ENCODE measurements around the gene TTLL10. TPM values are rescaled to one million over a fixed set of nuclear protein-coding genes. Genes with fewer than 3 reads are reported as not detected.

The TTLL10 gene
- polyA plus RNA-seq, 1 donor from 2014 or later = not detected

GRCh38 chr1:1183221-1183747 is 9.6 kb downstream of the TTLL10 start:
- Histone ChIP-seq H3K9ac (ENCODE audit: low read length) (no peak overlapping the region), H4K20me1 (ENCODE audit: insufficient read depth) (no peaks in the 10 kb centered on the region), H3K4me3 (ENCODE audit: low read length) (no peak overlapping the region), H3K36me3 (ENCODE audit: insufficient read depth, low read length) (no peaks in the 10 kb centered on the region), H3K79me2 (replicated peaks; ENCODE audit: insufficient read depth, low read length) (no peaks in the 10 kb centered on the region), H3K27ac (ENCODE audit: low read length) (no peak overlapping the region), H2AFZ (ENCODE audit: low read depth, low read length) (no peak overlapping the region), H3K4me2 (ENCODE audit: low read length) (no peak overlapping the region), H3F3A (ENCODE audit: insufficient read depth, low read length, poor library complexity, severe bottlenecking) (no peaks in the 10 kb centered on the region), H3K27me3 (ENCODE audit: insufficient read depth, low read depth, low read length) (no peaks in the 10 kb centered on the region), H3K9me3 (ENCODE audit: low read length) (no peaks in the 10 kb centered on the region), H3K9me2 (ENCODE audit: insufficient read depth, low read length) (no peaks in the 10 kb centered on the region)
- TF ChIP-seq EZH2 (IDR thresholded peaks at IDR 0.05; ENCODE audit: borderline replicate concordance, insufficient read depth, low read length, poor library complexity, severe bottlenecking) = no peak
- no peak for TF ChIP-seq EP300 (conservative IDR thresholded peaks at IDR 0.05; ENCODE audit: poor library complexity, severe bottlenecking)
- no peak for TF ChIP-seq TAF1 (IDR thresholded peaks at IDR 0.05; ENCODE audit: low read depth)
- no peak for TF ChIP-seq SMC3 (conservative IDR thresholded peaks at IDR 0.05; ENCODE audit: poor library complexity)
- no peak for TF ChIP-seq POLR2AphosphoS5 (IDR thresholded peaks at IDR 0.05)
- TF ChIP-seq, protein P1, sequence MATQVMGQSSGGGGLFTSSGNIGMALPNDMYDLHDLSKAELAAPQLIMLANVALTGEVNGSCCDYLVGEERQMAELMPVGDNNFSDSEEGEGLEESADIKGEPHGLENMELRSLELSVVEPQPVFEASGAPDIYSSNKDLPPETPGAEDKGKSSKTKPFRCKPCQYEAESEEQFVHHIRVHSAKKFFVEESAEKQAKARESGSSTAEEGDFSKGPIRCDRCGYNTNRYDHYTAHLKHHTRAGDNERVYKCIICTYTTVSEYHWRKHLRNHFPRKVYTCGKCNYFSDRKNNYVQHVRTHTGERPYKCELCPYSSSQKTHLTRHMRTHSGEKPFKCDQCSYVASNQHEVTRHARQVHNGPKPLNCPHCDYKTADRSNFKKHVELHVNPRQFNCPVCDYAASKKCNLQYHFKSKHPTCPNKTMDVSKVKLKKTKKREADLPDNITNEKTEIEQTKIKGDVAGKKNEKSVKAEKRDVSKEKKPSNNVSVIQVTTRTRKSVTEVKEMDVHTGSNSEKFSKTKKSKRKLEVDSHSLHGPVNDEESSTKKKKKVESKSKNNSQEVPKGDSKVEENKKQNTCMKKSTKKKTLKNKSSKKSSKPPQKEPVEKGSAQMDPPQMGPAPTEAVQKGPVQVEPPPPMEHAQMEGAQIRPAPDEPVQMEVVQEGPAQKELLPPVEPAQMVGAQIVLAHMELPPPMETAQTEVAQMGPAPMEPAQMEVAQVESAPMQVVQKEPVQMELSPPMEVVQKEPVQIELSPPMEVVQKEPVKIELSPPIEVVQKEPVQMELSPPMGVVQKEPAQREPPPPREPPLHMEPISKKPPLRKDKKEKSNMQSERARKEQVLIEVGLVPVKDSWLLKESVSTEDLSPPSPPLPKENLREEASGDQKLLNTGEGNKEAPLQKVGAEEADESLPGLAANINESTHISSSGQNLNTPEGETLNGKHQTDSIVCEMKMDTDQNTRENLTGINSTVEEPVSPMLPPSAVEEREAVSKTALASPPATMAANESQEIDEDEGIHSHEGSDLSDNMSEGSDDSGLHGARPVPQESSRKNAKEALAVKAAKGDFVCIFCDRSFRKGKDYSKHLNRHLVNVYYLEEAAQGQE (IDR thresholded peaks at IDR 0.05; ENCODE audit: borderline replicate concordance) = no peak
- TF ChIP-seq CTCF (IDR thresholded peaks at IDR 0.05; ENCODE audit: poor library complexity, severe bottlenecking) = no peak

DNA sequence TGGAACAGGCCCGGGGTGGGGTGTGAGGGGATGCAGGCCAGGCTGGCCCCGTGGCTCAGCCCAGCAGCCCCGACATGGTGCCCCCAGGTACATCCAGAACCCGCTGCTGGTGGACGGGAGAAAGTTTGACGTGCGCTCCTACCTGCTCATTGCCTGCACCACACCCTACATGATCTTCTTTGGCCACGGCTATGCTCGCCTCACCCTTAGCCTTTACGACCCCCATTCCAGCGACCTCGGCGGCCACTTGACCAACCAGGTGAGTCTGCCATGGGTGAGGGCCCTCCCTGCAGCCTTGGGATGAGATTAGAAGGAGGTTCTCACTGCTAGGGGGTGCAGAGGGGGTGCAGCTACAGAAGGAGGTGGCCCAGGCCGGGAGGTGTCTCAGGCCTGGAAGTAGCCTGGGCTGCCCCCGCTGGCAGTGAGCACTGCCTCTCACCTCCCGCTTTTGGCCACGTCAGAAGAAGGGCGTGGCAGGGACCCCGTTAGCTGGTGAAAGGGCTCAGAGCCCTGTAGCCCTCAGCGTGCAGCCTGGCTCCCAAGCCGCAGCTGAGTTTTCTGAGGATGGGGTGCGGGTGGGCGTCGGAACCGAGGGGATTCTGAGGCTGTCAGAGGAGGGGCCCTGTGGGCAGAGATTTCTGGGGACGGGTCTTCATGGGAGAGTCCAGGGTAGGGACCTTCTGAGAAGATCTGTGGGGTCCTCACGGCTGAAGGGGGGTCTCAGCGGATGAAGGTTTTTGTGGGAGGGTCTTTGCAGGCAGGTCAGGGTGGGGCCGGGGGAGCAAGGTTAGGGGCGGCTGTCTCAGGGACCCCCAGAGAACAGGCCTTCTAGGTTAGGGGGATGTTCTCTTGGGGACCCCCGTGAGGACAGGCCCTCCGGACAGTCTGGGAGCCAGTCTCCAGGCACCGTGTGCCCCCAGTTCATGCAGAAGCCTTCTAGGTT is 10.4 kb downstream of the TTLL10 start:
- Histone ChIP-seq H3K9ac (ENCODE audit: low read length) (no peak overlapping the region), H4K20me1 (ENCODE audit: insufficient read depth) (no peaks in the 10 kb centered on the region), H3K27me3 (ENCODE audit: insufficient read depth, low read depth, low read length) (no peaks in the 10 kb centered on the region), H2AFZ (ENCODE audit: low read depth, low read length) (no peak overlapping the region), H3F3A (ENCODE audit: insufficient read depth, low read length, poor library complexity, severe bottlenecking) (no peaks in the 10 kb centered on the region), H3K79me2 (replicated peaks; ENCODE audit: insufficient read depth, low read length) (no peaks in the 10 kb centered on the region), H3K27ac (ENCODE audit: low read length) (no peak overlapping the region), H3K9me3 (ENCODE audit: low read length) (no peaks in the 10 kb centered on the region), H3K36me3 (ENCODE audit: insufficient read depth, low read length) (no peaks in the 10 kb centered on the region), H3K4me2 (ENCODE audit: low read length) (no peak overlapping the region), H3K4me3 (ENCODE audit: low read length) (no peak overlapping the region), H3K9me2 (ENCODE audit: insufficient read depth, low read length) (no peaks in the 10 kb centered on the region)
- TF ChIP-seq, protein P1 (IDR thresholded peaks at IDR 0.05; ENCODE audit: borderline replicate concordance) = no peak
